Gastroesophageal sphincter (tissue), 3 donors: ENCODE measurements around the gene GALNTL6.

ENCODE experiments used
- EP300 ChIP-seq: sonication (generic); formaldehyde crosslinking; IDR thresholded peaks from one replicate; pipeline ENCODE4 v1.6.1; 2017; ENCODE audit warnings: antibody characterized with exemption, mild to moderate bottlenecking
- POLR2A ChIP-seq, 2 donors: fragments of 450-650 bp; IDR thresholded peaks; one replicate each; pipeline ENCODE4 v1.6.1; 2017; ENCODE audit warnings: antibody characterized with exemption in 2 of 2, mild to moderate bottlenecking in 2 of 2, moderate library complexity in 1 of 2
- POLR2AphosphoS5 ChIP-seq: sonication (generic); formaldehyde crosslinking; IDR thresholded peaks from one replicate; pipeline ENCODE4 v1.6.1; 2017; ENCODE audit warnings: antibody characterized with exemption
- TF ChIP-seq, protein P1 (sequence below), 4 experiments: fragments of 200-600 bp in 2 of 4; fragments of 450-650 bp in 2 of 4; sonication (generic) in 1 of 4; IDR thresholded peaks; one replicate each; pipeline ENCODE4 v1.5.1; 2017 to 2019; ENCODE audit warnings: antibody characterized with exemption in 4 of 4, mild to moderate bottlenecking in 2 of 4, moderate library complexity in 2 of 4

DNA sequence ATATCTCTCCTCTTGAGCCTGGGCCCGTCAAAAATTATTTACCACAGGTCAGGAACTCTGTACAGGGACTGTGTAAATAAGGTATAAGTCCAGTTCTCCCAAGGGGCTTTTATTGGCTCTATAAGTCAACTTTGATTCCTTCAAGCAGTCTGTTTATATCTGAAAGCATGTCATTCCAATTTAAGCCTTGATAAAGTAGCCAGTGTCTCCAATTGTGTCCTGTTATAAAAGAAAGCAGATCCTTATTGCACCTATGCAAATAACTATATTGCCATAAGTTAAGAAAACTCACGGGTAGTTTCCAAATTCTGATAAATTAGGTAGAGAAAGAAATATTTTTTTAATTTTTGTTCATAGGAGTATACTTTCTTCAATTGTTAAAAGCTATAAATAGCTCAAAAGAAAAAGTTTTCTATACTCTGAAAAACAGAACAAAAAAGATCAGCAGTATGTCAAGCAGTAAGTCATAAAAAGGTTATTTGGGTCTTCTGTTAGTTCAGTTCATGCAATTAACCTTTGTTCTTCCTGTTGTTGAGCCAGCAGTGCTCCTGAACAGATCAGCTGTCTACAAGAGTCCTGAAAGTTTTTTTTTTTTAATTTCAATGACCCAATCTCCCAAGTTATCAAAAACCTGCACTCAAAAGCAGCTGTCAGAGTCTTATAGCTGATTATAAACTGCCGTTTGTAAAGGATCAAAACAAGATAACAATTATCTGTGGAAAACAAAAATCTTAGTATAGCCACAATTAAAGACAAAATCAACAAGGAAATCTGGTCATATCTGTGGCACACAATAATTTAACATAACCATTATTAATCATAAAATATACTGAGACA is 1177.0 kb downstream of the GALNTL6 start:
- TF ChIP-seq, protein P1, sequence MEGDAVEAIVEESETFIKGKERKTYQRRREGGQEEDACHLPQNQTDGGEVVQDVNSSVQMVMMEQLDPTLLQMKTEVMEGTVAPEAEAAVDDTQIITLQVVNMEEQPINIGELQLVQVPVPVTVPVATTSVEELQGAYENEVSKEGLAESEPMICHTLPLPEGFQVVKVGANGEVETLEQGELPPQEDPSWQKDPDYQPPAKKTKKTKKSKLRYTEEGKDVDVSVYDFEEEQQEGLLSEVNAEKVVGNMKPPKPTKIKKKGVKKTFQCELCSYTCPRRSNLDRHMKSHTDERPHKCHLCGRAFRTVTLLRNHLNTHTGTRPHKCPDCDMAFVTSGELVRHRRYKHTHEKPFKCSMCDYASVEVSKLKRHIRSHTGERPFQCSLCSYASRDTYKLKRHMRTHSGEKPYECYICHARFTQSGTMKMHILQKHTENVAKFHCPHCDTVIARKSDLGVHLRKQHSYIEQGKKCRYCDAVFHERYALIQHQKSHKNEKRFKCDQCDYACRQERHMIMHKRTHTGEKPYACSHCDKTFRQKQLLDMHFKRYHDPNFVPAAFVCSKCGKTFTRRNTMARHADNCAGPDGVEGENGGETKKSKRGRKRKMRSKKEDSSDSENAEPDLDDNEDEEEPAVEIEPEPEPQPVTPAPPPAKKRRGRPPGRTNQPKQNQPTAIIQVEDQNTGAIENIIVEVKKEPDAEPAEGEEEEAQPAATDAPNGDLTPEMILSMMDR (IDR thresholded peaks at IDR 0.05), result no peak
- TF ChIP-seq EP300 (no peak), POLR2A (IDR thresholded peaks at IDR 0.05) (no peak), POLR2AphosphoS5 (no peak)
